G401 (cell line): Measurements from ENCODE around the gene KDM4C. TPM values are rescaled to one million over a fixed set of nuclear protein-coding genes. Genes with fewer than 3 reads are reported as not detected.
A peak's percentile ranks its signal among the peaks of the same experiment; 100 is the strongest.

Experiments used
- DNase-seq: peaks from one replicate; pipeline ENCODE4 v3.0.0-alpha.2; 2015; ENCODE audit warnings: low spot score
- in situ Hi-C: cut with HindIII; loops from 2 replicates; pipeline ENCODE4 v1.10.0; 2016; ENCODE audit warnings: low sequenced_read_pairs, mixed read lengths
- total RNA-seq: library from RNA; depleted of rRNA; stranded (reverse); fragments of >200 nt; shearing (Covaris generic); gene quantifications from 2 replicates; pipeline ENCODE4 v1.2.3, GENCODE V29; 2014

The KDM4C gene
- total RNA-seq, 1 experiment from 2014 or later: 12.7 TPM

GRCh38 chr9:7132605-7133004 lies 374.8 kb downstream of the KDM4C start:
- no peak for DNase-seq
- in situ Hi-C loops: no loop called here

- in situ Hi-C loops: no loop called here
Observed at GRCh38 chr9:7135735-7136134, 378.0 kb downstream of the KDM4C start.

GRCh38 chr9:7137040-7137439 lies 379.3 kb downstream of the KDM4C start:
- DNase-seq: peak; percentile 78
- in situ Hi-C loops: no loop called here

More at GRCh38 chr9:7135735-7136134, 378.0 kb downstream of the KDM4C start:
- no peak for DNase-seq

- DNase-seq: no peak
- in situ Hi-C loops: no loop called here
Observed at GRCh38 chr9:7137571-7137970, 379.8 kb downstream of the KDM4C start.

GRCh38 chr9:7139886-7140285 lies 382.1 kb downstream of the KDM4C start:
- DNase-seq: no peak
- in situ Hi-C loops: no loop called here

GRCh38 chr9:7140401-7140800 lies 382.6 kb downstream of the KDM4C start:
- DNase-seq: no peak
- in situ Hi-C loops: no loop called here

- in situ Hi-C loops: no loop called here
- no peak for DNase-seq
Observed at GRCh38 chr9:7143645-7144200, 385.9 kb downstream of the KDM4C start.

GRCh38 chr9:7144265-7145046 lies 386.7 kb downstream of the KDM4C start:
- in situ Hi-C loops: no loop called here
- no peak for DNase-seq

- peak; percentile 69 for DNase-seq
- in situ Hi-C loops: no loop called here
Observed at GRCh38 chr9:7145361-7146069, 387.7 kb downstream of the KDM4C start.

GRCh38 chr9:7146582-7146981 lies 388.8 kb downstream of the KDM4C start:
- in situ Hi-C loops: no loop called here
- DNase-seq: no peak

- in situ Hi-C loops: no loop called here
- peak; percentile 90 for DNase-seq
Observed at GRCh38 chr9:7147121-7148090, 389.6 kb downstream of the KDM4C start.

GRCh38 chr9:7148243-7148765 lies 390.5 kb downstream of the KDM4C start:
- in situ Hi-C loops: no loop called here
- peak; percentile 68 for DNase-seq

GRCh38 chr9:7149258-7149657 lies 391.5 kb downstream of the KDM4C start:
- DNase-seq: no peak
- in situ Hi-C loops: no loop called here

GRCh38 chr9:7150153-7150890 lies 392.5 kb downstream of the KDM4C start:
- in situ Hi-C loops: no loop called here
- no peak for DNase-seq

- in situ Hi-C loops: no loop called here
- DNase-seq: no peak
Observed at GRCh38 chr9:7153134-7153533, 395.4 kb downstream of the KDM4C start.

- DNase-seq: no peak
- in situ Hi-C loops: no loop called here
Observed at GRCh38 chr9:7153566-7153965, 395.8 kb downstream of the KDM4C start.

GRCh38 chr9:7154003-7154619 lies 396.3 kb downstream of the KDM4C start:
- in situ Hi-C loops: no loop called here
- DNase-seq: no peak

- DNase-seq: no peak
- in situ Hi-C loops: no loop called here
Observed at GRCh38 chr9:7154650-7155049, 396.9 kb downstream of the KDM4C start.
